Endometrium (tissue), 2 donors: ENCODE results near the gene CCL17.
"Not testable (repeated sequence)": the region's sequence is repeated elsewhere in the genome, so short reads cannot be mapped to it uniquely, and the experiment has no call there.

Source experiments
- FAIRE-seq: peaks from 2 replicates; lab custom pipeline; 2012; peaks lifted over from hg19 to GRCh38; lab: Jason Lieb, UNC
- donor health status: control.
- donor health status: control.

The CCL17 gene

DNA sequence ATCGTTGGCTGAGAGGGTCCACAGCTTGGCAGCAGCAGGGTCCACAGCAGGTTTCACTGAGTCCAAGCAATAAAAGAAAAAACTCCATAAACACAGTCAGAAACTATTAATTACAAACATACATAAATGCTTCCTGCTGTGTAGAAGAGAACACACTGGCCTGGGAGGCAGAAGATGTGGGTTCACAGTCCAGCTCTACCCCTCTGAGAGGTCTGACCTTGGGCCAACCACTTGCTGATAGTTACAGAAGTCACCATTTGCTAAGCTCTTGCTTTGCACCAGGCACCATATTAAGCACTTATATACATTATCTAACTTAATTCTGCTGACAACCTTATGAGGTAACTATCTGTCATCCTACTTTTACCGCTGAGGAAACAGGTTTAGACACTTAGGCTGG, 27.9 kb downstream of the CCL17 start:
- no peak for FAIRE-seq

DNA sequence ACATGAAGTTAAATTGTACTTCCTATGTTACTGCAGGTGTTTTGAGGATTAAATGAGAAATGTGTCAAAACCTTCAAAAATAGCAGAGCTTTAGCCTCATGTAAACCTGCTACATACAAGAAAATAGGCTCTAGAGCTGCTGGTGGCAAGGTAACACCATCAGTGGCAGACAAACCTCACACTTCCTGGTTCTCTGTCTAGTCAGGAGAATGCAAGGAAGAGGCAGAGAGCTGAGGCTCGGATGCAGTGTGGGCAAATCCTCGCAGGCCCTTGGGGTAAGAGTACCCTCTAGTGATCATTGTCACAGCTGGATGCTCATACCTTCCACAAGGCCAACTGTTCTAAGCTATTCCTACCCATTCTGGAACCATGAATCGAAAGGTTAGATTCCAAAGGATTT, 28.4 kb downstream of the CCL17 start:
- no peak for FAIRE-seq

DNA sequence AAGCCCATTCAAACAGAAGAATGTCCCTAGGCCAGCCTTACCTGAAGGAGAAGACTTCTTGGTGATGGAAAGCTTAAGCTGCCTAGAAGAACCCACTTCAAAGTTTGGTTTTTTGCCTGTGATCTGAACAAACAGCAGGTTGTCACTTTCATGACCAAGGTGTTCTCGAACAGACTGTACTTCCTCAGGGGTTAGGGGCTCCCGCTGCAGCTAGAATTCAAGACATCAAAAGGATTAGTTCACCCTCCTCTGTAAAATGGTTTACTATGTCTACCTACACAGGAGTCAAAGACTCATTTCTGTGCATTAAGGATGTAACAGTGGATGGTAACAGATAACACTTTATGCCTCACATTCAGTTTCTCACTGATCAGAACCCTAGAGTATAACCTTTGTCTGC, 29.4 kb downstream of the CCL17 start:
- no peak for FAIRE-seq

DNA sequence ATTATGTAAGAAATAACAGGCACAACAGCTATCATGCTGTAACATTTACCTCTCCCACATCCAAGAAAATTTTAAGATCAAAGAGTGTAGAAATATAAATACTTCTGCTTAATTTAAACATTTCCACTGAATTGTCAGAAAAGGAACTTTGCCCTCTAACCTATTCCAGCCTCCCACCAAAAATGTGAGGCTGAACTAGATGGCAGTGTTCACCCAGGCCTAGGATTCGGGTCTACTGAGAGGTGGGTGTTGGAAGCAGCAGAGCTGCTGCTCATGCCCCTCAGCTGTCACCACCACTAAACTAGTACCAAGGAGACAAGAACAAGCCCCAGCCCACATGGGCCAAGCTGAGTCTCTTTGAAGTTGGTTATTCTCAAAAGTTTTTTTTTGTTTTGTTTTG, 31.3 kb downstream of the CCL17 start:
- FAIRE-seq: no peak

DNA sequence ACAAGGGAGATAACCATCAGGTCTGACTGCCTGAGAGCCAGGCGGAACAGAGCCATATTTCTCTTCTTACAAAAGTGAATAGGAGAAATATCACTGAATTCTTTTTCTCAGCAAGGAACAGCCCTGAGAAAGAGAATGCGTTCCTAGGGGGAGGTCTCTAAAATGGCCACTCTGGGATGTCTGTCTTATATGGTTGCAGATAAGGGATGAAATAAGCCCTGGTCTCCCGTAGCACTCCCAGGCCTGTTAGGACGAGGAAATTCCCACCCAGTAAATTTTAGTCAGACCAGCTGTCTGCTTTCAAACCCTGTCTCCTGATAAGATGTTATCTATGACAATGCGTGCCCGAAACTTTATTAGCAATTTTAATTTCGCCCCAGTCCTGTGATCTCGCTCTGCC, 35.4 kb downstream of the CCL17 start:
- not testable (repeated sequence) for FAIRE-seq

DNA sequence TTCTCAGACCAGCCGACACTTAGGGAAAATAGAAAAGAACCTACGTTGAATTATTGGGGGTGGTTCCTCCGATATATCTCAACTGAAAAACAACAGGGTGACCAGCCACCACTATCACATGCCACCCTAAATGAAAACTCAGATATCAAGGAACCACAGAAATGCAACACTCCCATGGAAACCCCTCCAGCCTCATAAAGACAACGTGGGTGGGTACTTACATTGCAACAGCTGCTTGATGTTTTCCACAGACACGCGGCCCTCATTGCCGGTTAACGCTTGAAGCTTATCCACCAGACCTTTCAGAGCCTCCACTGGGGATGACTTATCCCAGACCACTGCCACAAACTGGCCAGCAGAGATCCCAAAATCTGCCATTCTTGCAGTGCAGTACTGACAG, 36.0 kb downstream of the CCL17 start:
- FAIRE-seq: not testable (repeated sequence)

DNA sequence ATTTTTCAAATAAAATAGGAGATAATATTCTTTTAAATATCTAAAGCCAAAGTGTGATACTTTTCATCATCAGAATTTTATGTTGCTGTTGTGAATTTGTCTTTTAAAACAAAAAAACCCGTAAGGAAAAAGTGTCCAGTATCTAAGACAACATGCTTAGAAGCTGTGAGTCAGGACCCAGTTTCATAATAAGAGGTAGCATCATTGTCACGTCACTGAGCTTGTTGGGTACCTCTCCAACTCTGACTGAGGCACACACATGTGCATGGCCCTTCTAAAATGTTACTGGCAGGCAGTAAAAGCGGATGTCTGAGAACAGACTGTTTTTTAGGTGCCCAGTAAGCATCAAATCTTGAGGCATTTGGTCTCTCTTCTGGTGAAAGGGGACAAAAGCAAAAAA, 40.1 kb downstream of the CCL17 start:
- FAIRE-seq: no peak

DNA sequence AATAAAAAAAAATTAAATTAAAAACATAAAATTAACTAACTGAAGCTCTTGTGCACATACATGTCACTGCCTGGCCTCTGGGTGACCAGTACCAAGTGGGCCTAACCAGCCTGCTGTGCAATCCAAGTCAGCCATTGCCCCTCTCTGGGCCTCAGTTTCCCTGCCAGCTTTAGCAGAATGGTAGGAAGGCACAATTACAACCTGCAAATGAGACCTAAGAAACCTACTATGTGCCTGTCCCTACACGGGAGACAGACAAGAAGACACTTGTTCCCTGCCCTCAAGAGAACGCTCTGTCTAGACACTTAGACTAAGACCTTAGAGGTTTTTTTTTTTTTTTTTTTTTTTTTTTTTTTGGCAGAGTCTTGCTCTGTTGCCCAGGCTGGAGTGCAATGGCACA, 40.9 kb downstream of the CCL17 start:
- FAIRE-seq: no peak

DNA sequence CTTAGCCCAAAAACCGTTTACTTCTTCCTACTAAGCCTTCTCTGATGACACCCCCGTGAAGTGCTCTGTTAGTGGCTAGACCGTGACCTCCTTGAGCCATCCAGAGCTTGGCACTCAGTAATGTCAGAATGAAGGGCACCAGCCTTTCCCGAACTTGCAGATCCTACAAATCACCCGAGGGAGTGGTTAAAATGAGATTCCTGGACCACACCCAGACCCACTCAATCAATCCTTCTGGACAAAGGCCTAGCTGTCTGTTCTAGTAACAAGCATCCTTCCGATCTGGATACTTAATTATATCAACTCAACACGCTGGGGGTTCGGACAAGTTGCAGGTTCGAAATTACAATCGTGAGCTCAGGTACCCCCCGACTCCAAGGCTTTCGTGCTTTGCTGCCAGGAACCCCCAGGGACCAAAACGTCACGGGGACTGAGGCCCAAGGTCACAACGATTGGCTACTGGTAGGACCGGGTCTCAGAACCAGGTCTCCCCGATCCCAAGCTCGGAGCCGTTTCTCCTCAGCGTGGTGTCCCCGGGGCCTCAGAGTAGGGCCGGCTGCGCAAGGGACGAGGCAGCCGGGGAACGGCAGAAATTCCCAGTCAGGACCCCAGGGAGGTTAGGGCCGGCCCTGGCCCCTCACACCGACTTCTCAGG, 42.1 kb downstream of the CCL17 start:
- FAIRE-seq: no peak

DNA sequence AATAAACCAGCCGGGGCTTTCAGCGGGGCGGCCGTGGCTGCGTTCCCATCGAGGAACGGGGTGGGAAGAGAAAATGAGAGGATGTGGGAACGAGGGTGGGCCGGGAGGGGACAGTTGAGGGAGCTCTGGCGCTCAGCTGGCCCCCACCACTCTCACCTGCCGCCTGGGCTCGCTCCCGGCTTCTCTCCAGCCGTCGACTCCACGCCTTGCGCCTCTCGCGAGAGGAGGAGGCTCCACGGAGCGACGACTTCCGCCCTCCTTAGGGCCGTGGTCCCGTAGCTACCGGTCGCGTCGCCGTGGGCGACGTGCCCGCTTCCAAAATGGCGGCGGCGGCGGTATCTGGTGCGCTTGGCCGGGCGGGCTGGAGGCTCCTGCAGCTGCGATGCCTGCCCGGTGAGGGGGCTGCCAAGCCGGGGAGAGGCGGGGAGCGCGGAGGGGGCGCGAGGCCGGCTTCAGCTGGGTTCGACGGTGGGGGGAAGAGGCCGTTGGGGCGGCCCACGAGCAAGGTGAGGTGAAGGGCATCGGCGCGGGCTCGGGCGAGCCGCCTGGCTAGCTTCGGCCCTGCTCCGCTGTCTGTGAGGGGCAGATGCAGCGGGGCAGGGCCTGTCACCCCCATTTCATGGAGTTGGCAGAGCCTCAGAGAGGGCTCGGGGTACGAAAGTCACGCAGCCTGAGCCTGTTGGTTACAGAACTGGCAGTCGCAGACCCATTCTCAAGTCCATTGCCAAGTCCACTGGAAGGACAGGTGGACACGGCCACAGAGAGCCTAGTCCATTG, 42.8 kb downstream of the CCL17 start, which contains the start of the genes CIAPIN1 and COQ9:
Gene CIAPIN1, minus strand, starts transcription at position 200 of the 777 bp plus-strand sequence. CDS start 6,457 bp downstream, outside the sequence.
Gene COQ9, plus strand, starts transcription at position 294 of the 777 bp plus-strand sequence. Its CDS starts 27 bp downstream, at position 321.
- FAIRE-seq: no peak

DNA sequence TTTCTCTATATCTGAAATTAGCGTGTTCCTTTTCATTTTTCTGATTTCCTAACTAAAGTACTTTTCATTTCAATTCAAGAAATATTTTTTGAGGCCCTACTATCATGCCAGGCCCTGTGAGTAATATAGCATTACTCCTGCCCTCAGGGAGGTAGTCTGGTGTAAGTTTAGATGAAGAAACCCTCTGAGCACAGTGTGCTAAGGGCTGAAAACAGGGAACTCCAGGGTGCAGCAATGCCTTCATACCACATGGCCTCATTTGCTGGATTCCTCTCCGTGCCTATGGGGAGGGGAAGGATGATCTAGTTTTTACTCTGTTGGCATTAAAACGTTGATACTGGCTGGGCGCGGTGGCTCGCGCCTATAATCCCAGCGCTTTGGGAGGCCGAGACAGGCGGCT, 47.5 kb downstream of the CCL17 start:
- FAIRE-seq: no peak

DNA sequence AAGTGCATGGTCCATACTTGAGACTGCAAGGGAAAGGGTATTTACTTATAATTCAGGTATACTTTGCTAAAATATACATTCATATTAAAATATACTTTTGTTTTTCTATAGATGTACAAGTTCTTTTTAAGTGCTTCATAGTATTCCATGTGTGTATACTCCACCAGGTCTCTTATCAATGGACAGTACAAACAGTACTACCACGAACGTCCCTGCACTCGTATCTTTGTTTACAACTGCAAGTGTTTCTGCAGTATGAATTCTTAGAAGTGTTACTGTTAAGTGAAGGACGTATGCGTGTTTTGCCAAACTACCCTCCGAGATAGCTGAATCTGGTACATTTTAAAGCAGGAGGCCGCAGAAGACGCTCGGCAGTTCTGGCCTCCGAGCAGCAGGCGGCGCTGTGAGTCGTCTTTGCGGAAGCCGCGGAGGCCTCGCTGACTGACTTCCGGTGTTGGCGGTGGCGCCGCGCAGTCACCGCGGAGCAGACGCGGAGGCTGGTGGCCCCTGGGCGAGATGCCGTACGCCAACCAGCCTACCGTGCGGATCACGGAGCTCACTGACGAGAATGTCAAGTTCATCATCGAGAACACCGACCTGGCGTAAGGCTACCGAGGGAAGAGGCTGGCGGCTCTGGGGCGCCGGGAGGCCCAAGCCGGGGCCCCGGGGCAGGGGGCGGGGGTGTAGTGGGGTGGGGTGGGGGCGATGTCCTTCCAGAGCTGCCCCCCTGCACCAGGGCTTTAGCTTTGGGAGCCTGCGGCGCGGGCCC, 57.8 kb downstream of the CCL17 start, which contains the start of gene POLR2C:
Gene POLR2C, plus strand, starts transcription at position 471 of the 769 bp plus-strand sequence. Its CDS starts 46 bp downstream, at position 517.
- no peak for FAIRE-seq

DNA sequence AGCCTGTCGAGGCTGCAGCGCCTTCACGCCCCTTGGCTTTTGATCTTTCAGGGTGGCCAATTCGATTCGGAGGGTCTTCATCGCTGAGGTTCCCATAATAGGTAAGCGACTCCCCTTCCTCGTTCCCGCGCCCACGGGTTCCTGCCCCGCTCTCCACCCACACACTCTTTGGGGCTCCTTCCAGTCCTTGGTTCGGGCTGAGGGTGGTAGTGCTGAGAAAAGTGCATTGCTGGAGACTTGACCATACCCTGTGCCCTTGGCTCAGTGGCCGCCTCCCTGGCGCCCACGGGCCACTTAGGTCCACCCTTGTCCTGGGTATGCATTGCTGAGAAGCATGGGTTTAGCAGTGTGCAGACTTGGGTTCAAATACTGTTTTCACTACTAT, 58.4 kb downstream of the CCL17 start:
- FAIRE-seq: no peak

DNA sequence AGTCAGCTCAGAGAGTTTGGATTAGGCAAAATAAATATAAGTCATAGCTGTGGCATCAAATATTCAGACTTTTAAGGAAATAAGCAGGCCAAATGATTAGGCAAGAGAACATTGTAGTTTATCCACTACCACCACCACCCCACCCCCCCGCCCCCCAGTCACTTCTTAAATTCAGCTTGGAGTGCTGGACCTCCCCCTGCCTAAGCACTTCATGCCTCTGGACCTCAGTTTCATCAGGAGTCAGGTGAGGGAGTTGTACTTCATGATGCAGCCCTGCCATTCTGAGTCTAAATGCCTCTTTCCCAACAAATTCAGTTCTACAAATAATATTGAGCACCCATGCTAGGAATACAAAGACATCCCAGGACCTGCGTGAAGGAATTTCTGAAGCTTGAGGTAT, 60.0 kb downstream of the CCL17 start:
- no peak for FAIRE-seq
